Fibroblast of villous mesenchyme (primary cell): ENCODE data around the gene TSHZ2. TPM values are rescaled to one million over a fixed set of nuclear protein-coding genes. Genes with fewer than 3 reads are reported as not detected.

Experiments
- DNase-seq: peaks from one replicate; pipeline ENCODE4 v3.0.0-alpha.2; 2010; ENCODE audit warnings: low read depth
- H3K4me3 ChIP-seq: 2 replicates; pipeline ENCODE4 v1.5.1; 2011; ENCODE audit warnings: low read depth, mild to moderate bottlenecking, low read length
- CTCF ChIP-seq: IDR thresholded peaks from 2 replicates; pipeline ENCODE4 v1.5.1; 2012; ENCODE audit warnings: low read depth, mild to moderate bottlenecking, low read length; ENCODE audit not compliant: insufficient read depth
- total RNA-seq: library from RNA; depleted of rRNA; stranded (reverse); fragments of >200 nt; gene quantifications from 2 replicates; pipeline ENCODE4 v1.2.3, GENCODE V29; 2012

TSHZ2 gene
- total RNA-seq, 1 donor, result 2.6 TPM

- TF ChIP-seq CTCF, result no peak
- DNase-seq, result no peak
- no peak overlapping the region for H3K4me3 ChIP-seq
Observed at GRCh38 chr20:53171065-53171464, 198.9 kb downstream of the TSHZ2 start.

- TF ChIP-seq CTCF, result no peak
- no peak overlapping the region for H3K4me3 ChIP-seq
- no peak for DNase-seq
Observed at GRCh38 chr20:53174454-53174853, 202.3 kb downstream of the TSHZ2 start.

DNA sequence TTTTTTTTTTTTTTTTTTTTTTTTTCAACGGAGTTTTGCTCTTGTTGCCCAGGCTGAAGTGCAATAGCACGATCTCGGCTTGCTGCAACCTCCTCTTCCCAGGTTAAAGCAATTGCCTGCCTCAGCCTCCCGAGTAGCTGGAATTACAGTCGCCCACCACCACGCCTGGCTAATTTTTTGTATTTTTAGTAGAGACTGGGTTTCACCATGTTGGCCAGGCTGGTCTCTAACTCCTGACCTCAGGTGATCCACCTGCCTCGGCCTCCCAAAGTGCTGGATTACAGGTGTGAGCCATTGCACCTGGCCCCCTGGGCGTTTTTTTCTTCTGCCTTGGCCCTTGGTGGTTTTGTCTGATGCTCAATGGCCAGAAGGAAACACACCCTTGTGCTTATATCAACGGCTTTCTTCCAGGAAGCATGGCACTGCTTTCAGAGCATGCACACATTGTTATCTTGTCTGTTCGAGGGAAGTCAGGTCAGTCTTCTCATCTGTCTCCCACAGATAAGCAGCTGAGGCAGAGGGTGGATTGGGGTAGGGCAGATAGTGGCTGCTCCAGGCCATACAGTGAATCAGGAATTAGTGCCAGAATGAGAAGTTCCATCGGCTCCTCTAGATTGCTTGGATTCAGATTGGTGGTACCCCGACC lies 203.1 kb downstream of the TSHZ2 start:
- DNase-seq, result no peak
- no peak overlapping the region for H3K4me3 ChIP-seq
- no peak for TF ChIP-seq CTCF

DNA sequence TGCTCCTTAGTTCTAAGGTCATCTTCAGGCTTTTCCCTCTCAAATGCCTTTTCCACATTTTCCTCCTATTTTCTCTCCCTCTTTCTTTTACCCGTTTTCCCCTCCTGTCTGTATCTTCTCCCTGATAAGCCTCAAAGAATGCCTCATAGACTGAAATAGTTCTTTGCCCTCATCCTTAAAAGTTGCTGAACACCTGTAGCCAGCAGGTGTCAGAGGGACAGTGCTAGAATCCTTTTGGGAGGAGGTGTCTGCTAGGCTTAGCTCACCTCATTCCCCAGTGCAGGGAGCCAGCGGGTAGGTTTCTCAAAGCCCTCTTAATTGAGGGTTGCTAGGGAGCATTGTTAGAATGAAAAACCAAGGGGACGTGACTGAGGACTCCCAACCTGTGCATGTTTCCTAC lies 204.0 kb downstream of the TSHZ2 start:
- DNase-seq, result no peak
- H3K4me3 ChIP-seq, result no peak overlapping the region
- TF ChIP-seq CTCF, result no peak

- no peak overlapping the region for H3K4me3 ChIP-seq
- DNase-seq, result no peak
- TF ChIP-seq CTCF, result no peak
Observed at GRCh38 chr20:53177687-53178086, 205.5 kb downstream of the TSHZ2 start.

- no peak for TF ChIP-seq CTCF
- no peak overlapping the region for H3K4me3 ChIP-seq
- no peak for DNase-seq
Observed at GRCh38 chr20:53179749-53180148, 207.6 kb downstream of the TSHZ2 start.

DNA sequence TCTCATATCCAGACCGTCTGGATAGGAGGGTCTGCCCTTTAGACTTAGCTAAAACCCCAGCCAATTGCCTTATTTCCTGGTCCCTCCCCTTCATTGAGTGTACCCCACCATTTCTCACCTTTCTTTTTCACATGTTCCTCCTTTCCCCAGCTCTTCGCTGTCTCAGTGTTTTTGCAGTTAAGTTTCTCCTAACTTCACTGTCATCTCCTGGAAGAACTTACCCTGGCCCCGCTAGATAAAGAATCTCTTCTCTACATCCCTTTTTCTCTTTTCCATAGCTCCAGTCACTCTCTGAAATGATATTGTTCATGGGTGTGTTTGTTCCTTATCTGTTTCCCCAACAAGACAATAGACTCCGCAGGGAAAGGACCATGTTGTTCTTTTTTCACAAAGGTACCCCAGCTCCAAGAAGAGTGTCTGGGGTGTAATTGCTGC lies 208.8 kb downstream of the TSHZ2 start:
- no peak for DNase-seq
- H3K4me3 ChIP-seq, result no peak overlapping the region
- TF ChIP-seq CTCF, result no peak
